ENCODE data around the gene CACNA1S.

The CACNA1S gene

GRCh38 chr1:201023920-201024624 lies 88.2 kb downstream of the CACNA1S start:
- intact Hi-C loops (cut with micrococcal nuclease), result no loop called here
- H3K4me1 Mint-ChIP-seq (ENCODE audit: low read depth), result peaks cover 85% of the 10 kb centered on the region
- no peaks in the 10 kb centered on the region for H3K36me3 Mint-ChIP-seq (ENCODE audit: low read depth)
- H3K27me3 Mint-ChIP-seq, result peaks cover 7% of the 10 kb centered on the region
- H3K9me3 Mint-ChIP-seq, result no peaks in the 10 kb centered on the region
- no peak overlapping the region for H3K27ac Mint-ChIP-seq
- no peak overlapping the region for H3K4me3 Mint-ChIP-seq

- no peaks in the 10 kb centered on the region for H3K9me3 Mint-ChIP-seq
- intact Hi-C loops (cut with micrococcal nuclease), result no loop called here
- H3K27me3 Mint-ChIP-seq, result peaks cover 7% of the 10 kb centered on the region
- H3K4me1 Mint-ChIP-seq (ENCODE audit: low read depth), result peaks cover 82% of the 10 kb centered on the region
- H3K36me3 Mint-ChIP-seq (ENCODE audit: low read depth), result no peaks in the 10 kb centered on the region
- no peak within 1 kb of the TSS for H3K27ac Mint-ChIP-seq
- H3K4me3 Mint-ChIP-seq, result peak within 1 kb of the TSS; percentile 67
These were observed 88.7 kb downstream of the CACNA1S start, which contains the start of gene KIF21B for GRCh38 chr1:201023517-201023902. KIF21B (minus strand) TSS chr1:201023714; CDS start chr1:201023383, 331 bp downstream.

- intact Hi-C loops (cut with micrococcal nuclease), result no loop called here
- no peaks in the 10 kb centered on the region for H3K36me3 Mint-ChIP-seq (ENCODE audit: low read depth)
These were observed 89.3 kb downstream of the CACNA1S start for GRCh38 chr1:201022820-201023516.

GRCh38 chr1:201022493-201022819 lies 89.8 kb downstream of the CACNA1S start:
- H3K4me3 Mint-ChIP-seq, result peak overlapping the region; percentile 67
- H3K27ac Mint-ChIP-seq, result no peak overlapping the region
- H3K27me3 Mint-ChIP-seq, result peaks cover 10% of the 10 kb centered on the region
- no peaks in the 10 kb centered on the region for H3K36me3 Mint-ChIP-seq (ENCODE audit: low read depth)
- H3K4me1 Mint-ChIP-seq (ENCODE audit: low read depth), result peaks cover 84% of the 10 kb centered on the region
- H3K9me3 Mint-ChIP-seq, result no peaks in the 10 kb centered on the region
- intact Hi-C loops (cut with micrococcal nuclease), result no loop called here

More at GRCh38 chr1:201022820-201023516, 89.3 kb downstream of the CACNA1S start:
- peak overlapping the region; percentile 67 for H3K4me3 Mint-ChIP-seq
- peaks cover 82% of the 10 kb centered on the region for H3K4me1 Mint-ChIP-seq (ENCODE audit: low read depth)
- H3K27me3 Mint-ChIP-seq, result peaks cover 9% of the 10 kb centered on the region
- H3K27ac Mint-ChIP-seq, result no peak overlapping the region
- no peaks in the 10 kb centered on the region for H3K9me3 Mint-ChIP-seq

- intact Hi-C loops (cut with micrococcal nuclease), result no loop called here
- no peaks in the 10 kb centered on the region for H3K36me3 Mint-ChIP-seq (ENCODE audit: low read depth)
- H3K4me3 Mint-ChIP-seq, result no peak overlapping the region
- no peaks in the 10 kb centered on the region for H3K9me3 Mint-ChIP-seq
- H3K27me3 Mint-ChIP-seq, result peaks cover 15% of the 10 kb centered on the region
- no peak overlapping the region for H3K27ac Mint-ChIP-seq
- H3K4me1 Mint-ChIP-seq (ENCODE audit: low read depth), result peaks cover 84% of the 10 kb centered on the region
These were observed 90.4 kb downstream of the CACNA1S start for GRCh38 chr1:201021630-201022492.

- intact Hi-C loops (cut with micrococcal nuclease), result no loop called here
- H3K4me1 Mint-ChIP-seq (ENCODE audit: low read depth), result peaks cover 84% of the 10 kb centered on the region
- H3K27me3 Mint-ChIP-seq, result peaks cover 16% of the 10 kb centered on the region
- H3K27ac Mint-ChIP-seq, result peak overlapping the region; percentile 81
- H3K4me3 Mint-ChIP-seq, result no peak overlapping the region
- no peaks in the 10 kb centered on the region for H3K9me3 Mint-ChIP-seq
- H3K36me3 Mint-ChIP-seq (ENCODE audit: low read depth), result no peaks in the 10 kb centered on the region
These were observed 91.3 kb downstream of the CACNA1S start for GRCh38 chr1:201020721-201021629.

GRCh38 chr1:201020040-201020591 lies 92.1 kb downstream of the CACNA1S start:
- no peaks in the 10 kb centered on the region for H3K9me3 Mint-ChIP-seq
- H3K4me3 Mint-ChIP-seq, result no peak overlapping the region
- H3K36me3 Mint-ChIP-seq (ENCODE audit: low read depth), result no peaks in the 10 kb centered on the region
- peaks cover 16% of the 10 kb centered on the region for H3K27me3 Mint-ChIP-seq
- H3K27ac Mint-ChIP-seq, result peak overlapping the region; percentile 81
- H3K4me1 Mint-ChIP-seq (ENCODE audit: low read depth), result peaks cover 86% of the 10 kb centered on the region
- intact Hi-C loops (cut with micrococcal nuclease), result no loop called here

- Mint-ChIP-seq H3K36me3 (ENCODE audit: low read depth) (no peaks in the 10 kb centered on the region), H3K27ac (peak overlapping the region; percentile 81), H3K4me1 (ENCODE audit: low read depth) (peaks cover 84% of the 10 kb centered on the region), H3K9me3 (no peaks in the 10 kb centered on the region), H3K27me3 (peaks cover 16% of the 10 kb centered on the region), H3K4me3 (no peak overlapping the region)
- intact Hi-C loops (cut with micrococcal nuclease), result no loop called here
These were observed 92.8 kb downstream of the CACNA1S start for GRCh38 chr1:201019321-201019977.

- H3K36me3 Mint-ChIP-seq (ENCODE audit: low read depth), result no peaks in the 10 kb centered on the region
- H3K27ac Mint-ChIP-seq, result no peak overlapping the region
- H3K4me1 Mint-ChIP-seq (ENCODE audit: low read depth), result peaks cover 94% of the 10 kb centered on the region
- H3K9me3 Mint-ChIP-seq, result no peaks in the 10 kb centered on the region
- intact Hi-C loops (cut with micrococcal nuclease), result no loop called here
- peaks cover 17% of the 10 kb centered on the region for H3K27me3 Mint-ChIP-seq
- H3K4me3 Mint-ChIP-seq, result no peak overlapping the region
These were observed 94.4 kb downstream of the CACNA1S start for GRCh38 chr1:201017828-201018163.

GRCh38 chr1:201016943-201017827 lies 95.0 kb downstream of the CACNA1S start:
- Mint-ChIP-seq H3K9me3 (no peaks in the 10 kb centered on the region), H3K27me3 (peaks cover 13% of the 10 kb centered on the region), H3K4me3 (no peak overlapping the region), H3K4me1 (ENCODE audit: low read depth) (peaks cover 92% of the 10 kb centered on the region), H3K36me3 (ENCODE audit: low read depth) (no peaks in the 10 kb centered on the region), H3K27ac (peak overlapping the region; percentile 73)
- intact Hi-C loops (cut with micrococcal nuclease), result no loop called here

GRCh38 chr1:201016211-201016651 lies 96.0 kb downstream of the CACNA1S start:
- H3K27me3 Mint-ChIP-seq, result peaks cover 23% of the 10 kb centered on the region
- peaks cover 82% of the 10 kb centered on the region for H3K4me1 Mint-ChIP-seq (ENCODE audit: low read depth)
- H3K9me3 Mint-ChIP-seq, result no peaks in the 10 kb centered on the region
- no peak overlapping the region for H3K4me3 Mint-ChIP-seq
- H3K36me3 Mint-ChIP-seq (ENCODE audit: low read depth), result no peaks in the 10 kb centered on the region
- intact Hi-C loops (cut with micrococcal nuclease), result no loop called here
- peak overlapping the region; percentile 73 for H3K27ac Mint-ChIP-seq

GRCh38 chr1:201015551-201016091 lies 96.6 kb downstream of the CACNA1S start:
- no peaks in the 10 kb centered on the region for H3K9me3 Mint-ChIP-seq
- H3K4me3 Mint-ChIP-seq, result no peak overlapping the region
- peaks cover 23% of the 10 kb centered on the region for H3K27me3 Mint-ChIP-seq
- H3K4me1 Mint-ChIP-seq (ENCODE audit: low read depth), result peaks cover 76% of the 10 kb centered on the region
- H3K36me3 Mint-ChIP-seq (ENCODE audit: low read depth), result no peaks in the 10 kb centered on the region
- H3K27ac Mint-ChIP-seq, result peak overlapping the region; percentile 73
- intact Hi-C loops (cut with micrococcal nuclease), result no loop called here
